B cell (primary cell): Measurements from ENCODE around the gene MYO16.

Experiments used
- EZH2 ChIP-seq: IDR thresholded peaks from 2 replicates; pipeline ENCODE4 v1.6.1; 2012; ENCODE audit warnings: borderline replicate concordance, low read depth, mild to moderate bottlenecking, moderate library complexity, low read length; ENCODE audit not compliant: insufficient read depth, poor library complexity, severe bottlenecking
- TF ChIP-seq, protein P1 (sequence below): fragments of 200-600 bp; IDR thresholded peaks from one replicate; pipeline ENCODE4 v1.8.0; 2022; ENCODE audit warnings: antibody characterized with exemption, mild to moderate bottlenecking

DNA sequence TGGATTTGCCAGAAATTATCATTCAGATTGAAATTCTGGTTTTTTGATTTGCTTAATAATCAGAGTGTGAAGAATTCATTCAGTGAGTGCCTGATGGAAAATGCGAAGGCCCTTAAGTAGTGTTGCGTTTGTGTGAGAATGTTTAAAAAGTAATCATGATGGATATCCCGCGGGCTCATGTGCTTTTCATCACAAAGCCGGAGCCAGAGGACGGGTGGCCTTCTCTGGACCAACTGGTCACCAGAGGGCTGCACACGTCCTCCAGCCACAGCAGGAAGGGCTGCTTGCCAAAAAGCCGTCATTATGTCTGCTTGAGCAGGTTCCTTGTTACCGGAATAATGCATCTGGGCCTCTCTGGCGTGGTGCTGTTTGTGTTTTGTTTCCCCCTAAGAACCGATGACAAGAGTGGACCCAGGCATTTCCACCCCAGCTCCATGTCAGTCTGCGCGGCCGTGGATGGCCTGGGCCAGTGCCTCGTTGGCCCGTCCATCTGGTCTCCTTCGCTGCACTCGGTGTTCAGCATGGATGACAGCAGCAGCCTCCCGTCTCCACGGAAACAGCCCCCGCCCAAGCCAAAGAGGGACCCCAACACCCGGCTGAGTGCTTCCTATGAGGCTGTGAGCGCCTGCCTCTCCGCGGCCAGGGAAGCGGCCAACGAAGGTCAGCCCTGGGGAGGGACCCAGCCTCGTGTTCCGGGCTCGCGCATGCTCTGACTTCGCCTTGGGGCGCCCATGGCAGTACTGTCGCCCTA, 497.7 kb downstream of the MYO16 start:
- TF ChIP-seq, protein P1, sequence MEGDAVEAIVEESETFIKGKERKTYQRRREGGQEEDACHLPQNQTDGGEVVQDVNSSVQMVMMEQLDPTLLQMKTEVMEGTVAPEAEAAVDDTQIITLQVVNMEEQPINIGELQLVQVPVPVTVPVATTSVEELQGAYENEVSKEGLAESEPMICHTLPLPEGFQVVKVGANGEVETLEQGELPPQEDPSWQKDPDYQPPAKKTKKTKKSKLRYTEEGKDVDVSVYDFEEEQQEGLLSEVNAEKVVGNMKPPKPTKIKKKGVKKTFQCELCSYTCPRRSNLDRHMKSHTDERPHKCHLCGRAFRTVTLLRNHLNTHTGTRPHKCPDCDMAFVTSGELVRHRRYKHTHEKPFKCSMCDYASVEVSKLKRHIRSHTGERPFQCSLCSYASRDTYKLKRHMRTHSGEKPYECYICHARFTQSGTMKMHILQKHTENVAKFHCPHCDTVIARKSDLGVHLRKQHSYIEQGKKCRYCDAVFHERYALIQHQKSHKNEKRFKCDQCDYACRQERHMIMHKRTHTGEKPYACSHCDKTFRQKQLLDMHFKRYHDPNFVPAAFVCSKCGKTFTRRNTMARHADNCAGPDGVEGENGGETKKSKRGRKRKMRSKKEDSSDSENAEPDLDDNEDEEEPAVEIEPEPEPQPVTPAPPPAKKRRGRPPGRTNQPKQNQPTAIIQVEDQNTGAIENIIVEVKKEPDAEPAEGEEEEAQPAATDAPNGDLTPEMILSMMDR: no peak
- no peak for TF ChIP-seq EZH2
